Rectal smooth muscle tissue (tissue), 1 donor: ENCODE results near the gene UNC45A.

Source experiments
- H3K27ac ChIP-seq: one replicate; pipeline ENCODE4 v1.7.0; 2013; ENCODE audit warnings: low read depth, low read length, inconsistent platforms
- H3K27me3 ChIP-seq: one replicate; pipeline ENCODE4 v1.7.0; 2013; ENCODE audit warnings: low read length; ENCODE audit not compliant: control insufficient read depth, insufficient read depth
- H3K36me3 ChIP-seq: one replicate; pipeline ENCODE4 v1.7.0; 2013; ENCODE audit warnings: low read length; ENCODE audit not compliant: control insufficient read depth, insufficient read depth
- H3K4me1 ChIP-seq: one replicate; pipeline ENCODE4 v1.7.0; 2013; ENCODE audit warnings: low read length; ENCODE audit not compliant: control insufficient read depth, insufficient read depth
- H3K4me3 ChIP-seq: one replicate; pipeline ENCODE4 v1.7.0; 2013; ENCODE audit warnings: low read length
- H3K9ac ChIP-seq: one replicate; pipeline ENCODE4 v1.7.0; 2013; ENCODE audit warnings: low read length

The UNC45A gene

GRCh38 chr15:90946538-90946937 is 11.5 kb downstream of the UNC45A start:
- no peaks in the 10 kb centered on the region for H3K4me1 ChIP-seq
- H3K9ac ChIP-seq = no peak overlapping the region
- H3K27ac ChIP-seq = no peak overlapping the region
- H3K36me3 ChIP-seq = peaks cover 34% of the 10 kb centered on the region
- no peaks in the 10 kb centered on the region for H3K27me3 ChIP-seq
- no peak overlapping the region for H3K4me3 ChIP-seq

DNA sequence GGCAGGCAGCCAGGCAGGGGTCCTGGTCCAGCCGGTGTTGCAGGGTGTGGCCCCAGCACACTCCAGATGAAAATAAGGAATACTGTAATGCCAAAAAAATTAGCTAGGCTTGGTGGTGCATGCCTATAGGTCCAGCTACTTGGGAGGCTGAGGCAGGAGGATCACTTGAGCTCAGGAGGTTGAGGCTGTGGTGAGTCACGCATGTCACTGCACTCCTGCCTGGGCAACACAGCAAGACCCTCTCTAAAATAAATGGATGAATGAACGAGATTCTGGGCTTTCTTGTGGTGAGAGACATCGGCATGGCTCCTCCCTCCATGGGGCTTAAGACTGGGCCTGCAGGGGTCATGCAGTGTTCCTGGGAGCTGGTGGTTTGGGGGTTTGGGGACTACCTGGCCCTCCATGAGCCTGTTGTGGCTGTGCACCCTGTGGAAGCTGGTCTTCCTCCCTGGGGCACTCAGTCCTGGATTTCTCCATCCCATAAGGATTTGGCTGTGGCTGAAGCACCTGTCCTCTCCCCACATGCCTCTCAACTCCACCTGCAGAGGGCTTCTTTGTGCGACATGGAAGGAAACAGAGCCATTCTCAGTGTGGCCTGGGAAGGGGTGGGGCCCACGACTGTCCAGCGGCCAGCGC is 12.0 kb downstream of the UNC45A start:
- Histone ChIP-seq H3K4me3 (no peak overlapping the region), H3K9ac (no peak overlapping the region), H3K4me1 (no peaks in the 10 kb centered on the region), H3K27me3 (no peaks in the 10 kb centered on the region), H3K27ac (no peak overlapping the region), H3K36me3 (peaks cover 37% of the 10 kb centered on the region)

DNA sequence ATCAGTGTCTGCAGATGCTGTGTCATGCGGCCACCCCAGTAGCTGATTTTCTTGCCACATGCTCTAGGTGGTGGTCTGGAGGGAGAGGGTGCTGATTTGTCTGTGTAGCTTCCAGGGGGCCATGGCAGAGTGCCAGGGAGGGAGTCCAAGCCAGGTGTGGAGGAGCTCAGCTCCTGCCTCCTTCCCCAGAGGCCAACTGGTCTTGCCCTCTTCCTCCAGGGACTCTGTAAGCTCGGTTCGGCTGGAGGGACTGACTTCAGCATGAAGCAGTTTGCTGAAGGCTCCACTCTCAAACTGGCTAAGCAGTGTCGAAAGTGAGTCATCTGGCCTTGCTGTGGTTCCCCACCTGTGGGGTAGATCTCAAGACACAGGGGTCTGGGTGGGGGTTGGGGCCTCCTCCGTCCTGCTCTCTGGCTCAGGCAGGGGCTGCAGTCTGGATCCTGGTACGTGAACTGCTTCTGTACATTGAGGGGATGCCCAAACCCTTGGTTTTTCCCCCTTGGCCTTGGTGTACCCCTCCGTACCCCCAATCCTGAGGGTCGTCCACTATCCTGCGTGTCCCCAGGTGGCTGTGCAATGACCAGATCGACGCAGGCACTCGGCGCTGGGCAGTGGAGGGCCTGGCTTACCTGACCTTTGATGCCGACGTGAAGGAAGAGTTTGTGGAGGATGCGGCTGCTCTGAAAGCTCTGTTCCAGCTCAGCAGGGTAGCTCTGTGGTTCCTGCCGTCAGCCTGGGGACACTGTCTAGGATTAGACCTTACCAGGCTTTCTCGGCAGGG is 12.7 kb downstream of the UNC45A start:
- no peaks in the 10 kb centered on the region for H3K4me1 ChIP-seq
- H3K36me3 ChIP-seq = peaks cover 32% of the 10 kb centered on the region
- H3K27me3 ChIP-seq = no peaks in the 10 kb centered on the region
- no peak overlapping the region for H3K9ac ChIP-seq
- no peak overlapping the region for H3K4me3 ChIP-seq
- no peak overlapping the region for H3K27ac ChIP-seq

DNA sequence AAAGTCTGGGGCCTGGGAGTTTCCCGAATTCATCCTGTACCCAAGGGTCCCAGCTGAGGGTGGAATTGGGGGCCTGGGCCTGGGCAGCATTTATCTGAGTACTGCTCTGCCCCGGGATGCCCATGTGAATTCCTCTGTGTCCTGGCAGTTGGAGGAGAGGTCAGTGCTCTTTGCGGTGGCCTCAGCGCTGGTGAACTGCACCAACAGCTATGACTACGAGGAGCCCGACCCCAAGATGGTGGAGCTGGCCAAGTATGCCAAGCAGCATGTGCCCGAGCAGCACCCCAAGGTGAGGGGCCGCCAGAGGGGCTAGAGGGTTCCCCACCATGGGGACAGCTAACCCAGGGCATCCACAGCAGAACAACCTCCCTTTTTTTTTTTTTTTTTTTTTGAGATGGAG is 13.4 kb downstream of the UNC45A start:
- no peaks in the 10 kb centered on the region for H3K4me1 ChIP-seq
- H3K27ac ChIP-seq = no peak overlapping the region
- peaks cover 34% of the 10 kb centered on the region for H3K36me3 ChIP-seq
- no peaks in the 10 kb centered on the region for H3K27me3 ChIP-seq
- no peak overlapping the region for H3K9ac ChIP-seq
- H3K4me3 ChIP-seq = no peak overlapping the region

- H3K9ac ChIP-seq = no peak overlapping the region
- no peak overlapping the region for H3K27ac ChIP-seq
- no peaks in the 10 kb centered on the region for H3K27me3 ChIP-seq
- peaks cover 34% of the 10 kb centered on the region for H3K36me3 ChIP-seq
- no peaks in the 10 kb centered on the region for H3K4me1 ChIP-seq
- no peak overlapping the region for H3K4me3 ChIP-seq
These were observed 15.0 kb downstream of the UNC45A start for GRCh38 chr15:90949979-90950675.

- Histone ChIP-seq H3K9ac (no peak overlapping the region), H3K4me3 (no peak overlapping the region), H3K27me3 (no peaks in the 10 kb centered on the region), H3K27ac (no peak overlapping the region), H3K4me1 (no peaks in the 10 kb centered on the region), H3K36me3 (peaks cover 34% of the 10 kb centered on the region)
These were observed 15.6 kb downstream of the UNC45A start for GRCh38 chr15:90950676-90951075.

DNA sequence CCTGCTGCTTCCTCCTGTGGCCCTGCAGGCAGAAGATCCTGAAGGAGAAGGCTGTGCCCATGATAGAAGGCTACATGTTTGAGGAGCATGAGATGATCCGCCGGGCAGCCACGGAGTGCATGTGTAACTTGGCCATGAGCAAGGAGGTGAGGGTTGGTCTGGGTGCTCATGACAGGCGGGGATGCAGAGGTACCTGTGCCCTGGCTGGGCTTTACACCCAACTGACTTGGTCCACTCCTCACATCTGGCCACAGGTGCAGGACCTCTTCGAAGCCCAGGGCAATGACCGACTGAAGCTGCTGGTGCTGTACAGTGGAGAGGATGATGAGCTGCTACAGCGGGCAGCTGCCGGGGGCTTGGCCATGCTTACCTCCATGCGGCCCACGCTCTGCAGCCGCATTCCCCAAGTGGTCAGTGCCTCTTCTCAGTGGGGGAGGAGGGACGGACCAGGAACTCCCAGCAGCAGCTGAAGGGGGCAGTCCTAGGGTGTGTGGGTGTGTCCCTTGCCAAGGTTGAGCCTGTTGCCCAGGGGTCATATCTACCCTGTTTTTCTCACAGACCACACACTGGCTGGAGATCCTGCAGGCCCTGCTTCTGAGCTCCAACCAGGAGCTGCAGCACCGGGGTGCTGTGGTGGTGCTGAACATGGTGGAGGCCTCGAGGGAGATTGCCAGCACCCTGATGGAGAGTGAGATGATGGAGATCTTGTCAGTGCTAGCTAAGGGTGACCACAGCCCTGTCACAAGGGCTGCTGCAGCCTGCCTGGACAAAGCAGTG is 18.0 kb downstream of the UNC45A start:
- no peaks in the 10 kb centered on the region for H3K27me3 ChIP-seq
- H3K27ac ChIP-seq = no peak overlapping the region
- no peak overlapping the region for H3K9ac ChIP-seq
- no peak overlapping the region for H3K4me3 ChIP-seq
- H3K4me1 ChIP-seq = no peaks in the 10 kb centered on the region
- H3K36me3 ChIP-seq = peaks cover 20% of the 10 kb centered on the region

DNA sequence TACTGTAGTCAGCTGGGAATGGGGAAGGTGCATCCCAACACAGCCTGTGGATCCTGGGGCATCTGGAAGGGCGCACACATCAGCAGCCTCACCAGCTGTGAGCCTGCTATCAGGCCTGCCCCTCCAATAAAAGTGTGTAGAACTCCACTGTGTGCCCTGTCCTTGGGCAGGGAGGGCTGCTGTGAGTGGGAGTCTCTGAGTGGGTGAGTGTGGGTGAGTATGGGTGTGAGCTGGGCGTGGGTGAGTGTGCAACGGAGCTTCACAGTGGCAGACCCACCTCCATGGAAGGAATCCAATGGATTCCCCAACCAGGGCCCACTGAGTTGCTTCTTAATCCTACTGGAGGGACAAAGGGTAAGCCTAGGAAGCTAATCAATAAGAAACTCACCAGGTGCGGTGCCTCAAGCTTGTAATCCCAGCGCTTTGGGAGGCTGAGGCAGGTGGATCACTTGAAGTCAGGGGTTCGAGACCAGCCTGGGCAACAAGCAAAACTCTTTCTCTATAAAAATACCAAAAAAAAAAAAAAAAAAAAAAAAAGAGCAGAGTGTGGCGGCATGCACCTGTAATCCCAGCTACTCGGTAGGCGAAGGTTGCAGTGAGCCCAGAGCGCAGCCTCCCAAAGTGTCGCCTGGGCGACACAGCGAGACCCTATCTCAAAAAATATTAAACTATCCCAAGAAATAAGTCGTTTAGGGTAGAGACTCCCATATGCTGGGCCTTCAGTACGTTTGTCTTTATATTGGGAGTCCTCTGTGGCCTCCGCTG is 19.0 kb downstream of the UNC45A start:
- H3K27ac ChIP-seq = peak overlapping the region; percentile 93
- H3K36me3 ChIP-seq = peaks cover 18% of the 10 kb centered on the region
- no peaks in the 10 kb centered on the region for H3K4me1 ChIP-seq
- no peaks in the 10 kb centered on the region for H3K27me3 ChIP-seq
- no peak overlapping the region for H3K9ac ChIP-seq
- no peak overlapping the region for H3K4me3 ChIP-seq

- no peaks in the 10 kb centered on the region for H3K4me1 ChIP-seq
- H3K9ac ChIP-seq = peak within 1 kb of the TSS; percentile 85
- H3K36me3 ChIP-seq = peaks cover 12% of the 10 kb centered on the region
- peak within 1 kb of the TSS; percentile 93 for H3K27ac ChIP-seq
- H3K4me3 ChIP-seq = peak within 1 kb of the TSS; percentile 86
- H3K27me3 ChIP-seq = no peaks in the 10 kb centered on the region
These were observed 19.9 kb downstream of the UNC45A start, which contains the start of gene RCCD1 for GRCh38 chr15:90954712-90955623. Gene RCCD1 (plus strand): TSS chr15:90954884. CDS start chr15:90956735, 1,851 bp downstream.

DNA sequence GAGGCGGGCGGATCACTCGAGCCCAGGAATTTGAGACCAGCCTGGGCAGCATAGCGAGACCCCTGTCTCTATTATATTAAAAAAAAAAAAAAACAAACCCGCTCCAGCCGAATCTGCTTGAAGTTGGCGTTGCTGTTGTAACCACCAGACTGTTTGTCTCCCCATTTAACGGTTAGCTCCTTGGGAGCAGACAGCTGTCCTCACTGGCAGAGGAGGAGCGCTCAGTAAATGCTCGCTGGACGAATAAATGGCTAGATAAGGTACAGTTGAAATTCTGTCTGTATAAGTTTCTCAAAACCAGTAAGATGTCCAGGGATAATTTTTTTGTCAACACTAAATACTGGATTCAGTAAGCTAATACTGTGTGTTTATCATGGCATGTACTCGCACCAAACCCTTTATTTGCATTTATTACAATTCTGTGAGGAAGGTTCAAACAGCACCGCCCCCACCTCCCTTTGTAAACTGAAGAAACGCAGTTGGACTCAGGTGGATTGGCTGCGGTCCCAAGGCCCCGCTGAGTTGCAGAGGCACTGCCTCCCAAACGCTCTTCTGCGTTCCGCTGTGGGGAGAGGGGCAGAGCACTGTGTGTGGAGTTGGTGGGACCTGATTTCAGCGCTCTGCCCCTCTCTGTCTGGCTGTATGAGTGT is 20.7 kb downstream of the UNC45A start:
- Histone ChIP-seq H3K4me1 (peaks cover 7% of the 10 kb centered on the region), H3K9ac (no peak overlapping the region), H3K27ac (no peak overlapping the region), H3K27me3 (no peaks in the 10 kb centered on the region), H3K36me3 (peaks cover 12% of the 10 kb centered on the region), H3K4me3 (peak overlapping the region; percentile 86)
